Measurements from ENCODE around the gene TRAF5. TPM values are rescaled to one million over a fixed set of nuclear protein-coding genes. Genes with fewer than 3 reads are reported as not detected.

TRAF5 gene
- total RNA-seq, 4 donors from 2014 or later: 2.7 to 9.2 (median 4.0) TPM

DNA sequence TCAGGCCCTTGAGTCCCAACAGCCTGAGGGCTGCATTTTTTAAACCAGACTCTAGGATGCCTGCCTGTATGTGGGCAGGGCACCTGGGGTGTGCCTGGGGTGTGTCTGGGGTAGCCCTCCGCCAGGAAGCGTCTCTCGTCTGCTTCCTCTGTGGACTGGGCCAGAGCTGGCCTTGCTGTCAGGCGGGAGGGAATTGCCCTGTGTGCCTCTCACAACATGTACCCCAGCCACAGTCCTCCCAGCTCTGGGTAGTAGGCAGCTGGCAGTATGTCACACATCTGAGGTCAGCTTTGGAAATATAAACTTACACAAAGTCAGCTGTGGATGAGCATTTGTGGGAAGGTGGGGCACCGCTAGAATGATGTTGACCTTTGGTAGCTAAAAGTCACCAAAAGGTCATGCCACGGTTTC lies 13.0 kb downstream of the TRAF5 start:
- no peak for DNase-seq
- Histone ChIP-seq H3K36me3 (no peaks in the 10 kb centered on the region), H3K27ac (no peak overlapping the region), H3K9me3 (no peaks in the 10 kb centered on the region), H3K4me1 (peaks cover 0 to 55% (median 12%) of the 10 kb centered on the region in 3 donors), H3K27me3 (no peaks in the 10 kb centered on the region), H3K4me3 (no peak overlapping the region)
- intact Hi-C loops (cut with DNase I): no loop called here
- TF ChIP-seq POLR2A (IDR thresholded peaks at IDR 0.05): no peak
- TF ChIP-seq, protein P1, sequence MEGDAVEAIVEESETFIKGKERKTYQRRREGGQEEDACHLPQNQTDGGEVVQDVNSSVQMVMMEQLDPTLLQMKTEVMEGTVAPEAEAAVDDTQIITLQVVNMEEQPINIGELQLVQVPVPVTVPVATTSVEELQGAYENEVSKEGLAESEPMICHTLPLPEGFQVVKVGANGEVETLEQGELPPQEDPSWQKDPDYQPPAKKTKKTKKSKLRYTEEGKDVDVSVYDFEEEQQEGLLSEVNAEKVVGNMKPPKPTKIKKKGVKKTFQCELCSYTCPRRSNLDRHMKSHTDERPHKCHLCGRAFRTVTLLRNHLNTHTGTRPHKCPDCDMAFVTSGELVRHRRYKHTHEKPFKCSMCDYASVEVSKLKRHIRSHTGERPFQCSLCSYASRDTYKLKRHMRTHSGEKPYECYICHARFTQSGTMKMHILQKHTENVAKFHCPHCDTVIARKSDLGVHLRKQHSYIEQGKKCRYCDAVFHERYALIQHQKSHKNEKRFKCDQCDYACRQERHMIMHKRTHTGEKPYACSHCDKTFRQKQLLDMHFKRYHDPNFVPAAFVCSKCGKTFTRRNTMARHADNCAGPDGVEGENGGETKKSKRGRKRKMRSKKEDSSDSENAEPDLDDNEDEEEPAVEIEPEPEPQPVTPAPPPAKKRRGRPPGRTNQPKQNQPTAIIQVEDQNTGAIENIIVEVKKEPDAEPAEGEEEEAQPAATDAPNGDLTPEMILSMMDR (IDR thresholded peaks at IDR 0.05): no peak
- WGBS, 2 donors: 94 to 100% methylated on average over 2 of the region's 6 CpGs

DNA sequence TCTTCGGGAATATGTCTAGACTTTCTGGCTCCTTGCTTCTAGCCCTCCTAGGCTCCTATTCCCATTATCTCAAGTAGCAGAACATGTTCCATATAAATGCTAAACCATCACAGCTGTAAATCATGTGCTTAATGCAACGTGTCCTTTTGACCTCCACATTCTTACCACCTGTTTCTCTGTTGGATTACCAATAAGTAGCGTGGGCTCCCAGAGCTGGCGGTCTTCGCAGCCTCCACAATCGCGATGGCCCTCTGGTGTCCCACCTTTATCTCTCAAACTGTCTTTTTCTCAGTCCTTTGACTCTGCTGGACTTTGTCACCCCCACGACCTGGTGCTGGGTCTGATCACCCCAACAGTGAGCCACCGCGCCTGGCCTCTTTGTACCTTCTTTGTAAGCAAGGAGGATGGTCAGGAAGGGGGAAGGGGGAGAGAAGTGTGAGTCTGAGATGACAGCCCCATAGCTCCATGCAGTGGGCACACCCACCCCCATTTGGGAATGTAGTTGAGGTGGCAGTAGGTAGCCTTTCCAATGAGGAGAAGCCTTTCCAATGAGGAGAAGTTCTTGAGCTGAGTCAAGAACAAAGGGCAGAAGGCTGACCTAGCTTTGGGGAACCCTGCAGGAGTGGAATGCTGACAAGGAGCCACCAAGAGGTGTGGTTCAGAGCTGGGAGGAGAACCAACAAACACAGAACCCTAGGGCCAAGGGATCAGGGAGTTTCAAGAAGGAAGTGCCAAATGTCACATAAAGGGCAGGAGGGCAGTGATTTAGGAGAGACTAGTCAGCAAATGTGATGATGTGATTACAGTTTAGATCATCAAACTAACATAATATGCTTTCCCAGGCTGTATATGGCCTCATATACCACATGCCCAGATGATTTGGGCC lies 14.2 kb downstream of the TRAF5 start:
- WGBS, 2 donors: 95 to 97% methylated on average over 8 of the region's 10 CpGs
- Histone ChIP-seq H3K4me3 (no peak overlapping the region), H3K4me1 (peaks cover 0 to 43% (median 12%) of the 10 kb centered on the region in 3 donors), H3K27me3 (no peaks in the 10 kb centered on the region), H3K36me3 (no peaks in the 10 kb centered on the region), H3K27ac (no peak overlapping the region), H3K9me3 (no peaks in the 10 kb centered on the region)
- TF ChIP-seq, protein P1 (IDR thresholded peaks at IDR 0.05): no peak
- no peak for TF ChIP-seq POLR2A (IDR thresholded peaks at IDR 0.05)
- no peak for DNase-seq
- intact Hi-C loops (cut with DNase I): no loop called here

DNA sequence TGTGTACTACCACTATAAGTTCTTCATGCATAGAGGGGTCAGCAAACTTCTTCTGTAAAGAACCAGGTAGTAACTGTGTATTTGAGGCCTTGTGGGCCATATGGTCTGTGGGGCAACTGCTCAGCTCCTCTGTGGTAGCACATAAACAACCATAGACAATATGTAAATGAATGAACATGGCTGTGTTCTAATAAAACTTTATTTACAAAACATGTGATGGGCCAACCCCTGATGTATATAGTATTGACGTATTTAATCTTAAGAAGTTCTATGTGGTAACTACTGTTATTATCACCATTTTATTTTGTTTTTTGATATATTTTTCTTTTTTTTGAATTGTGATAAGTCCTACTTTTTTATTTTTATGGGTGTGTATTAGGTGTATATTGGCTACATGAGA lies 15.4 kb downstream of the TRAF5 start:
- Histone ChIP-seq H3K27ac (no peak overlapping the region), H3K9me3 (no peaks in the 10 kb centered on the region), H3K36me3 (no peaks in the 10 kb centered on the region), H3K27me3 (no peaks in the 10 kb centered on the region), H3K4me3 (no peak overlapping the region), H3K4me1 (peaks cover 0 to 35% (median 12%) of the 10 kb centered on the region in 3 donors)
- intact Hi-C loops (cut with DNase I): no loop called here
- no peak for TF ChIP-seq POLR2A (IDR thresholded peaks at IDR 0.05)
- TF ChIP-seq, protein P1 (IDR thresholded peaks at IDR 0.05): no peak
- WGBS, 2 donors: 97 to 100% methylated on average over 1 of the region's 1 CpG
- no peak for DNase-seq

DNA sequence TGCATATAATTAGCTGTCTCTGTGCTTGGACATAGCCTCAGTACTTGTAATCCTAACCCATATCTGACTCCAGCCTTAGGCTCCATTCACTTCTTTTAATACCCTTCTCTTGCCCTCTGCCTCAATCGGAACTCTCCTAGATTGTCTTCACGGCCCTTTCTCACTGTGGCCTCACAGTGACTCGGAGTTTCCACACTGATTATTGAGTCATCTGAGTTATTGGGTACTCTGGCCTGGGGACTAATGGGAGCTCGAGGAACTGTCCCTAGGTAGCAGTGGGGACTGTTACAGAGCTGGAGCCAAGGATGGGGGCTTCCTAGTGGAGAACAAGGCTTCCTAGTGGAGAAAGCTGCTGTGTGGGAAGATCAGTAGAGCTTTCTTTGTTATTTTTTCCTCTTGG lies 17.0 kb downstream of the TRAF5 start:
- TF ChIP-seq, protein P1 (IDR thresholded peaks at IDR 0.05): no peak
- TF ChIP-seq POLR2A (IDR thresholded peaks at IDR 0.05): no peak
- Histone ChIP-seq H3K27ac (no peak overlapping the region), H3K4me1 (peaks cover 0 to 25% (median 12%) of the 10 kb centered on the region in 3 donors), H3K4me3 (no peak overlapping the region), H3K36me3 (no peaks in the 10 kb centered on the region), H3K27me3 (no peaks in the 10 kb centered on the region), H3K9me3 (no peaks in the 10 kb centered on the region)
- DNase-seq: no peak
- intact Hi-C loops (cut with DNase I): no loop called here
- 58 to 84% methylated on average over 3 to 4 of the region's 4 CpGs for WGBS, 2 donors

DNA sequence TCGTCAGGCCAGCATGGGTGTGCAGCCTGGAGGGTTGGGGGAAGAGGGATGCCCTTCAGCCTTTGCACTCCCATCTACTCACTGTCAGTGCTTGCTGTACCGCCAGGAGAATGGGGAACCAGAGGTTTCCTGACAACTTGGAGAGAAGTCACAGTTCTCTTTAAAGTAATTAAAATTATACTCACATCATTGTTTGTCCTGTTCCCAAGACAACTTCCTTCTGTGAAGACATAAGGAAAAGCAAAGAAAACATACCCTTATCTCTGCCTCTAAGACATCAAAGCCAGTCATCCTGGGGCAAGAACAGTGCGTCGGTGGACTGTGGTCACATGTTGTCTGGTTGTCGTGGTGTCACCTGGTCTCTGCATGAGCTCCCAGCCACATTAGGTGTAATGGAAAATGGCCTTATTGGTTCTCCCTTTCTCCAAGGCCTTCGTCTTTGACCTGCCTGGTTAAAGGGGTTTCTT lies 17.6 kb downstream of the TRAF5 start:
- intact Hi-C loops (cut with DNase I): no loop called here
- H3K27me3 ChIP-seq: no peaks in the 10 kb centered on the region
- TF ChIP-seq, protein P1 (IDR thresholded peaks at IDR 0.05): no peak
- TF ChIP-seq POLR2A (IDR thresholded peaks at IDR 0.05): no peak
- no peaks in the 10 kb centered on the region for H3K36me3 ChIP-seq
- no peaks in the 10 kb centered on the region for H3K9me3 ChIP-seq
- 67 to 86% methylated on average over 4 to 5 of the region's 6 CpGs for WGBS, 2 donors
- peaks cover 0 to 20% (median 12%) of the 10 kb centered on the region in 3 donors for H3K4me1 ChIP-seq
- H3K4me3 ChIP-seq: no peak overlapping the region
- H3K27ac ChIP-seq: no peak overlapping the region
- DNase-seq: no peak
